Measurements from ENCODE around the gene HSD17B12.

DNA sequence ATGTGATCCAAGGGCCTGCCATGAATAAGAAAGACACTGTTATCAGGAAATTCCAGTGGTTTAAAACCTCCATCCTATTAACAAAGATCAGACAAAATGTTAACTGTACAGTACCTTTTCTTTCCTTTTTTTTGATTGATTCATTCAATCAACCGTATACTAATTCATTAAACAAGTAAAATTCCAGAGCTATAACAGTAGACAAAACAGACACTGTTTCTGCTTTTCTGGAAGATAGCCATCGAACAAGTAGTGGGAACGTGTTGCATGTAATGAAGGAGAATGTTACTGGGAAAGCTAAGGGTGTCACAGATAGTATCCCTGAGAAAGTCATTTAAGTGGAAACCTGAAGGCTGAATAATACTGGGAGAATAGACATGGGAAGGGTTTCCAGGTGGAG, 126.4 kb downstream of the HSD17B12 start:
- TF ChIP-seq, protein P1, sequence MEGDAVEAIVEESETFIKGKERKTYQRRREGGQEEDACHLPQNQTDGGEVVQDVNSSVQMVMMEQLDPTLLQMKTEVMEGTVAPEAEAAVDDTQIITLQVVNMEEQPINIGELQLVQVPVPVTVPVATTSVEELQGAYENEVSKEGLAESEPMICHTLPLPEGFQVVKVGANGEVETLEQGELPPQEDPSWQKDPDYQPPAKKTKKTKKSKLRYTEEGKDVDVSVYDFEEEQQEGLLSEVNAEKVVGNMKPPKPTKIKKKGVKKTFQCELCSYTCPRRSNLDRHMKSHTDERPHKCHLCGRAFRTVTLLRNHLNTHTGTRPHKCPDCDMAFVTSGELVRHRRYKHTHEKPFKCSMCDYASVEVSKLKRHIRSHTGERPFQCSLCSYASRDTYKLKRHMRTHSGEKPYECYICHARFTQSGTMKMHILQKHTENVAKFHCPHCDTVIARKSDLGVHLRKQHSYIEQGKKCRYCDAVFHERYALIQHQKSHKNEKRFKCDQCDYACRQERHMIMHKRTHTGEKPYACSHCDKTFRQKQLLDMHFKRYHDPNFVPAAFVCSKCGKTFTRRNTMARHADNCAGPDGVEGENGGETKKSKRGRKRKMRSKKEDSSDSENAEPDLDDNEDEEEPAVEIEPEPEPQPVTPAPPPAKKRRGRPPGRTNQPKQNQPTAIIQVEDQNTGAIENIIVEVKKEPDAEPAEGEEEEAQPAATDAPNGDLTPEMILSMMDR (conservative IDR thresholded peaks at IDR 0.05; ENCODE audit: low read depth, low read length), result no peak
- TF ChIP-seq EZH2 (IDR thresholded peaks at IDR 0.05; ENCODE audit: borderline replicate concordance, low read depth, low read length, poor library complexity, severe bottlenecking), result no peak
